ENCODE measurements around the gene EIF2B5.

DNA sequence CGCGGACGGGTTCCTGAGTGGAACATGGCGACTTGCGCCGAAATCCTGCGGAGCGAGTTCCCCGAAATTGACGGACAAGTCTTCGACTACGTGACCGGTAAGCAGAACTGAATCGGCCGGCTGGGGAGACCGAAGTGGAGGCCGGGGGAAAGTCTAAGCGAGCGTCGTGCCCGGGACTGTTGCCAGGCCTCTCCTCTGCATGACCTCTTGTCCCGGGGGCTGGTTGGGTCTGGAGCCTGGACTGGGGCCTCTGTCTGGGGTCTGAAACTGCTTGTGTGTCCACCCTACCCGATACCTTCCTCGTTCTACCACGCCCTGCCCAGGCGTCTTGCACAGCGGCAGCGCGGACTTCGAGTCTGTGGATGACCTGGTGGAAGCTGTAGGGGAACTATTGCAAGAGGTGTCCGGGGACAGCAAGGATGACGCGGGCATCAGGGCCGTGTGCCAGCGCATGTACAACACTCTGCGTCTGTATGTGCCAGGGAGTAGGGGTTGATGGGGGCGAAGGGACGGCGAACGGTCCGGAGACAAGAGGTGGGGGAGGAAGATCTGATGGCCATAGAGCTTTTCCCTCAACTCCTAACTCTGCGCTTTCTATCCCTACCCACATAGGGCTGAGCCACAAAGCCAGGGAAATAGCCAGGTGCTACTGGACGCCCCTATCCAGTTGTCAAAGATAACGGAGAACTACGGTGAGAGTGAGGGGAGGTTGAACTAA, 51.2 kb downstream of the EIF2B5 start, which contains the start of gene ABCF3:
- TF ChIP-seq GATA2 (IDR thresholded peaks at IDR 0.05; ENCODE audit: low read depth, low read length) (no peak), GATA3 (IDR thresholded peaks at IDR 0.05; ENCODE audit: low read depth, low read length) (no peak)

Data from SH-SY5Y (cell line).